SKM-1 treated with dmso at 0.1 percent for 144 hours (cell line): ENCODE results near the gene UBB.

Source experiments
- DNase-seq: peaks from one replicate; lab custom pipeline; 2025; ENCODE audit not compliant: unreplicated experiment; lab: John Stamatoyannopoulos, UW

Gene UBB

DNA sequence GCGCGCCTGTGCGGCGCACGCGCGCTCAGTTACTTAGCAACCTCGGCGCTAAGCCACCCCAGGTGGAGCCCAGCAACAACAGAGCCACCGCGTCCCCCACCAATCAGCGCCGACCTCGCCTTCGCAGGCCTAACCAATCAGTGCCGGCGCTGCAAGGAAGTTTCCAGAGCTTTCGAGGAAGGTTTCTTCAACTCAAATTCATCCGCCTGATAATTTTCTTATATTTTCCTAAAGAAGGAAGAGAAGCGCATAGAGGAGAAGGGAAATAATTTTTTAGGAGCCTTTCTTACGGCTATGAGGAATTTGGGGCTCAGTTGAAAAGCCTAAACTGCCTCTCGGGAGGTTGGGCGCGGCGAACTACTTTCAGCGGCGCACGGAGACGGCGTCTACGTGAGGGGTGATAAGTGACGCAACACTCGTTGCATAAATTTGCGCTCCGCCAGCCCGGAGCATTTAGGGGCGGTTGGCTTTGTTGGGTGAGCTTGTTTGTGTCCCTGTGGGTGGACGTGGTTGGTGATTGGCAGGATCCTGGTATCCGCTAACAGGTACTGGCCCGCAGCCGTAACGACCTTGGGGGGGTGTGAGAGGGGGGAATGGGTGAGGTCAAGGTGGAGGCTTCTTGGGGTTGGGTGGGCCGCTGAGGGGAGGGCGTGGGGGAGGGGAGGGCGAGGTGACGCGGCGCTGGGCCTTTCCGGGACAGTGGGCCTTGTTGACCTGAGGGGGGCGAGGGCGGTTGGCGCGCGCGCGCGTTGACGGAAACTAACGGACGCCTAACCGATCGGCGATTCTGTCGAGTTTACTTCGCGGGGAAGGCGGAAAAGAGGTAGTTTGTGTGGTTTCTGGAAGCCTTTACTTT is at the start of gene UBB:
TSS of gene UBB (plus strand) at position 452 of the 856 bp plus-strand sequence. CDS start 817 bp downstream, outside the sequence.
- DNase-seq = peak; percentile 93

DNA sequence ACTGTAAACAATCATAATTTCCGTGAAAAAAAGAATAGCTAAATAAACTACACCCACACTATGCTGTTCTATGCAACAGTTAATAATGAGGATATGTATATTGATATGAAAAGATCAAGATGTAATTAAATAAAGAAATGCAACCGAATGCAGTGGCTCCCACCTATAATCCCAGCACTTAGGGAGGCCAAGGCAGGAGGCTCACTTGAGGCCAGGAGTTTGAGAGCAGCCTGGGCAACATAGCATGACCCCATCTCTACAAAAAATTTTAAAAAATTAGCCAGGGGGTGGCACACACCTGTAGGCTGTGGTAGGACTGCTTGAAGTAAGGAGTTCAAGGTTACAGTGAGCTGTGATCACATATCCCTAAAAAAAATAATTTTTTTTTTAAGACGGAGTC is 42.5 kb upstream of the UBB start:
- DNase-seq = no peak

DNA sequence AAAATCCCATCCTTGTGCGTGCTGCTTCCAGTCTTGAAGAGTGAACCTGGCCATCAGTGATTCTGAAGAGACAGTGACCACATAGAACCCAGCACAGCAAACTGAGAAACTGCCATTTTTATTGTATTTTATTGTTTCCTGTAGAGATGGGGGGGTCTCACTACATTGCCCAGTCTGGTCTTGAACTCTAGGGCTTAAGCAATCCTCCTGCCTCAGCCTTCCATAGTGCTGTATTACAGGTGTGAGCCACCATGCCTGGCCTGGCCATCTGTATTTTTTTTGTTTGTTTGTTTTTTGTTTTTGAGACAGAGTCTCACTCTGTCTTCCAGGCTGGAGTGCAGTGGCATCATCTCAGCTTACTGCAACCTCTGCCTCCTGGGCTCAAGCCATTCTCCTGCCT is 41.5 kb upstream of the UBB start:
- DNase-seq = no peak

DNA sequence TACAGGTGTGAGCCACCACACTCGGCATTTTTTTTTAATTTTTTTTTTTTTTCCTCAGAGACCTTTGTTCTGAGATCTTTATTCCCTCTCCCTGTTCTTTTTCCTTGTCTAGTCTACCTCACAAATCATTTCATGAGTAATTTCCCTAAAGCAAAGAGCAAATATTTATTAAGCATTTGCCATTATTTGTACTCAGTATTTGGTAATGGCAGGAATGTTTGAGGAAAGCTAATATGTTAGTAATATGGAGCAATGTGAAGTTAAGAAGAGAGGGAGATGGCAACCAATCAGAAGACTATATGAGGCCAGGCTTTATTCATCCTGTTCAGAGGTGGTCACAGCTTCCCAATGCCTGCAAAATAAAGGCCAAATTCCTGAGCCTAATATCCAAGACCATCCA is 40.9 kb upstream of the UBB start:
- DNase-seq = no peak

DNA sequence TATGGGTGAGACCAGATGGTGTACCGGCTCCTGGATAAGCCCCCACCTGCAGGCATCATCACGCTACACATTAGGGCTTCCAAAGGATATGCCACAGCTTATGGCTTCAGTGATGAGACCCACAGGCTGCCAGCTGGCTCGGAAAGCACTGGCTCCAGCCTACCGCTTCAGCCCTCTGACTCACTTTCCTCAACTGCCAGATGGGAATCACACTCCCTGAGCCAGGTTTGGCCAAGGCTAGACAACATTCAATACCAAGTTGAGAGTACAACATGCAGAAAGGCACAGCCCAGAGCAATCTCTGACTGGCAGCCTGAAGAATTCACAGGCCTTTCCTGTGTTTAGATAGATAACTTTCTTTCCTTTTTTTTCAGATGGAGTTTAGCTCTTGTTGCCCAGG is 37.9 kb upstream of the UBB start:
- no peak for DNase-seq

DNA sequence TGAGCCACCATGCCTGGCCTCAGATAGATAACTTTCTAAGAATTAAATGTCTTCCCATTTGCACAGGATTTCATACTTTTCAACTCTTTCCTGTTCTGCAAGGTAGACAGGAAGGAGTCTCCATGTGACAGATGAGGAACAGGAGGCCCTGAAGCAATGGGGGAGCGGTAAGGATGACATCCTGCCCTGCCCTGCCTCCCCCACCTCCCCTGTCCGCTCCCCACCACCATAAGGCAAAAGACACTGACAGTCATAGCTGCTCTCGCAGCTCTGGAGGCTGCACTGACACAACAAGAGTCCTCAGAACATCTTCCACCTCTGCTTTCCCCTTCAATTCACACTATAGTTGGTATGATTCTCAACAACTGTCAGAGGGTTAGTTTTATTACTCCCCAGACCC is 37.3 kb upstream of the UBB start:
- DNase-seq = no peak

DNA sequence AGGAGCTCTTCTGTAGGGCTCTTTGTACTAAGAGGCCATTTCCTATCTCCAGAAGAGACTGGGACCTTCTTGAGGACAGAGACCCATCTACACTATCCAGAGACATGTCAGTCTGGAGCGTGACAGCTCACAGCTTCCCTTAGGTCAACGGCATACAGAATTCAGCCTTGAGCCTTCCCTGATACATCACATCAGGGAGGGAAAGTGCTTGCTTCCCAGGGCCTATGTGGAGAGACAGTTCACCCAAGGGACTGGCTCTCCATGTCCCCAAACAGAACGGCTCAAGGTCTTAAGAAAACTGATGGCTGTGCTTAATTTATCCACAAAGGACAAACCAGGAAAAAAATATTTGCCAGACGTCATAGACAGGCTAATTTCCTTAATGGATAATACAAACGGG is 35.3 kb upstream of the UBB start:
- DNase-seq = no peak

DNA sequence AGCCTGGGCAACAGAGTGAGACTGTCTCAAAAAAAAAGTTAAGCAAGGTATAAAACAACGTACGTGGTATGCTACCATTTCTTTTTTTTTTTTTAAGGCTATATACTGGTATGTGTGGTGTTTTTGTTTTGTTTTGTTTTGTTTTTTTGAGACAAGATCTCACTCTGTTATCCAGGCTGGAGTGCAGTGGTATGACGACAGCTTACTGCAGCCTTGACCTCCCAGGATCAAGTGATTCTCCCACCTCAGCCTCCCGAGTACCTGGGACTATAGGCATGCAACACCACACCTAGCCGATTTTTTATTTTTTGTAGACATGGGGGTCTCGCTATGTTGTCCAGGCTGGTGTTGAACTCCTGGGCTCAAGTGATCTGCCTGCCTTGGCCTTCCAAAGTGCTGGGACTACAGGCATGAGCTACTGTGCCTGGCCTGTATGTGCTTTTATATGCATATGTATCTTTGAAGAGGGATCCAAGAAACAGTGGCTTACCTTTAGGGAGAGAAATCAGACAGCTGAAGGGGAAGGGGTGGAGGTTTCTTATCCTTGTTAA is 34.1 kb upstream of the UBB start:
- no peak for DNase-seq

DNA sequence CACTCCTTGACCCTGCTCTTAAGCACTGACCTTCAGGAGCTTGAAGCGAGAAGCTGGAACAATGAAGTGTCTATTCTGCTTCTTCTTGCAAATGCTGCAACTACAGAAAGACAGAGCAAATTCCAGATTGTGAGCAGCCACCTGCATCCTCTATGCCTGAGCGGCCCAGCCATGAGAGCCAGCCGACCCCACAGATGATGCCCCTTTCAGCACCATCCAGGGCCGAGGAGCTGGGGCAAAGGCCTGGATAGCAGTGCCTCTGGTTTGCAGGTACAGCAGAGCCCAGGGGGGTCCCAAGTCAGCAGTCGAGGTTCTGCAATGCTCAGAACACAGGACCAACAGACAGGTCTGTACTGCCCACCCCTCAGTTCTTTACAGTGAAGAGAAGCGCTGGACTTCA is 32.3 kb upstream of the UBB start:
- no peak for DNase-seq

DNA sequence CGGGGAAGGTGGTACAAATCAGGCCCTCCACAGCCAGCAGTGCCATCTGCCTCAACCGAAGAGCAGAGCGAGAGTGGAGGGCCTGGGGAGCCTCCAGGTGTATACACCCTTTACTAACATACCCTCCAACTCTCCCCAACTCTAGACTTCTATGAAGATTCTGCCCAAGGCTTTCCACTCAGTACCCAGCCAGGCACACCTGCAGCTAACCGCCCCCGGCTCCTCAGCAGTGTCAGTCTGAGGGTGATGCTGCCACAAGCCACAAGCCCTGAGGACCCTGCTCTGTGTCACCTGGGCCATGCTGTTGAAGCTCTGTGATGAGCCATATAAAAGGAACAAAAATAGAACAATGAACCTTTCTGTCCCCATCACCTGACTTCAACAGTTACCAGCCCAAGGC is 31.5 kb upstream of the UBB start:
- no peak for DNase-seq

DNA sequence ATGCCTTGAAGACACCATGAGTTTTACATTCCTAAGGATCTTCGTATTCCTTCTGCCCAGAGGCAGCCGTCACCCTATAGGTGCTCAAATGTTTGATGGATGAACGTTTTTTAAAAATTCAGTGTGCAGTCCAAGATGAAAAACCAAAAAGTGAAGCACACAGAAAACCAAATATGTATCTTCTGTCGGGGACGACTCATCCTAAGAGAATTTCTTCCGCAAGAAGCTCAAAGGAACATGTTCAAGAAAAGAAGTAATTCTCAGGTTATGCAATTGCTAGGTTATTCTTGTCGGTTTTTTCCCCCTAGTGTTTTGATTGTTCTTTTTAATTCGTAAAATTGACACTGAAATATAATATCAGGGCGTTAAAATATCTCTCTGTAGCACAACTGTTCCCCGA is 29.1 kb upstream of the UBB start:
- DNase-seq = no peak

DNA sequence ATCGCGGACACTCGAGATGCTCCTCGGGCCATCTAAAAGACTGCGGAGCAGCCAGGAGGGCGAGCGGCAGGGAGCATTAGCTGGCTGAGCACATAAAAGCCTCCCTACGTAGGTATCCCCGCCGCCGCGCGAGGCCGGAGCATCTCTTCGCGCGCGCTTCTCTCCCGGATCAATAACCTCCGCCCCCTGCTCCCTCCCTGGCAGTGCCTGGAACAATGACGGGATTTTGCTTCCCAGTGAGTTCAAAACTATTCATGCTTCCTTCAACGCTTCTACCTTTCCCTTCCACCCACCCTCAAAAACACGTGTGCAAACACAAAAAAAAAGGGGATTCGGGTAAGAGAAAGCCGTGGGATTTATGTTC is 28.6 kb upstream of the UBB start:
- peak; percentile 41 for DNase-seq

DNA sequence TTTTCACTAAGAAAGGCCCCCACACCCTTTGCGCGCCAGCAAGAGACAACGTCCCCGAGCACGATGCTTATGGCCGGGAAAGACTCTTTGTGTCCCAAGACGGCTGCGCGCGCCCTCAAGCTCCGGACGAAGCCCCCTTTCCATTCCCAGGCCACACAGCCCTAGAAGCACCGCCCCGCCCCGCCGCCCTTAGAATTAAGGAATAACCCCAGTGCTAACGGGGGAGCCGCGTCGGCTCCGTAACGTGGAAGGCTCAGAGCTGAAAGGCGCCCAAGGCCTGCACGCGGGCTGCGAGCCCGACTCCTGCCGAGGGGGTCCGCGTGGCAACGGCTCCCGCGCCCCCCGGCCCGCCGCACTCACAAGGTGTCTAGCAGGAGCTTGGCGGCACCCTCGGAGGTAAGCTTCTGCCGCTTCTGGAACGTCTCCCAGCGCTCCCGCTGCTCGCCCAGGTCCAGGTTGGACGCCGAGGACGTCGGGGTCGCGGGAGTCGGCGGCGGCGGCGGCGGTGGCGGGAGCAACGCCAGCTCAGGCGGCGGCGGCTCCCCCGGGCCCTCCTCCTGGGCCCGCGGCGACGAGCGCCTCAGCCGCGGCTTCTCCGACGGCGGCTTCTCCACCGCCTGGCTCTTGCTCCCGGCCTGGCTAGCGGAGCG is 28.1 kb upstream of the UBB start:
- DNase-seq = no peak

DNA sequence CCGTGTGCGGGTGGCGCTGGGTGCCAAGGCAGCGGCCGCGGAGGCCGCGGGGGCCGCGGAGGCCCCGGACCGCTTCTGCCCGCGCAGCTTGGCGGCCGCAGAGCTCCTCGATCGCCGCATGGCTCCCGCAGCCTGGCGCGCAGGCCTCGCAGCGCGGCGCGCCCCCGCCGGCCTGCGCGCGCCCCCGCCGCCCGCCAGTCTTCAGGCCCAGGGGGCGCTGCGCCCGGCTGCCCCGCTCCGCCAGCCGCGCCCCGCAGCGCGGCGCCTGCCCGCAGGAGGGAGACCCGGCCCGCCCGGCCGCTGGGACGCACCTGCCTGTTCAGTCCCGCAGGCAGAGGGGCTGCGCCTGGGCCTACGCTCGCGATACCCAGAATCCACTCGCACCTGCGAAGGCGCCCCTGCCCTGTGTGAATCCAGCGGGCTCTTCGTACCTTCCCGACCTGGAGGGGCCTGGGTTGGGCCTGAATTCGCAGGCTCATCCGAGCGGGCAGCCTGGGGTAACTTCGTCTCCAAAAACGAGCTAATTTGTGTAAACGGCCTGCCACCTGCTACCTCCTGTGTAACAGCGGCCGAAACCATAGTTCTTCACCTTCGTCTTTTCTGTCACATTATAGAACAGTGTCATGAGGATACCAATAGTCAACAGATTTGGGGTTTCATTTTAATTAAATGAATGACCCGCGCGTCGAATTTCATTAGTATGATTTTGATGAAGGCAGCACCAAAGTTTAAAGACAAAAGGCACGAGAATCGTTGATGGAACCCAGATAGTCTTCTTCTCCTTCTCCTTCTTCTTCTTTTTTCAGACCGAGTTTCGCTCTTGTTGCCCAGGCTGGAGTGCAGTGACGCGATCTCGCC is 27.3 kb upstream of the UBB start, which contains the start of gene CENPV:
TSS of gene CENPV (minus strand) at position 153 of the 858 bp plus-strand sequence. CDS start at position 120, 33 bp downstream.
- DNase-seq = peak; percentile 44

DNA sequence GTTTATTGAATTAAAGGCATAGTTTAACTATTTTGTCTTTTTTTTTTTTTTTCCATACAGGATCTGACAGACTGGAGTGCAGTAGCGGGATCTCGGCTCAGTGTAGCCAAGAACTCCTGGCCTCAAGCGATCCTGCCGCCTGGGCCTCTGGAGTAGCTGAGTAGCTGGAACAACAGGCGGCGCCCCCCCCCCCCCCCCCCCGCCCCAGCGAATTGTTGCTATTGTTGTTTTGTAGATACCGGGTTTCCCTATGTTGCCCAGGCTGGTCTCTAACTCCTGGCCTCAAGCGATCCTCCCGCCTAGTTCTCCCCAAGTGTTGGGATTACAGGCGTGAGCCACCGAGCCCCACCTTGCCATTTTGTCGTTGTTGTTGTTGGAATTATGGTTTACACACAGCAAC is 26.3 kb upstream of the UBB start:
- DNase-seq = no peak

DNA sequence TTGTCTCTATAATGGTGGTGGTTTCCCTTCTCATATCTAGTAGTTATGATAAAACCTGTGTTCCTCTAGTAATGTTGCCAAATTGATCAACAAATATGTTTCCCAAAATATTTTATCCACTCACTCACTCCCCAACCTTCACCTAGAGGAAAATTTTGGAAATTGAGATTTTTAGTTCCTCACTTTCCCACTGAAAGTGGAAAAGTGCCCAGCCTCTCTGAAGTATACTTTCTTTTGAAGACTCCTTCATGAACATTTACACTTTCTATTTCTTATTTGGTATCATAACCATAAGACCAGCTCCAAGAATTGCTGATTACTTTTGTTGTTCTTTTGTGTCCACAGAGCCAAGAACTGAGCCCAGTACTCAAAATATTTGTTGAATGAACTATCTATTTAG is 22.5 kb upstream of the UBB start:
- no peak for DNase-seq

DNA sequence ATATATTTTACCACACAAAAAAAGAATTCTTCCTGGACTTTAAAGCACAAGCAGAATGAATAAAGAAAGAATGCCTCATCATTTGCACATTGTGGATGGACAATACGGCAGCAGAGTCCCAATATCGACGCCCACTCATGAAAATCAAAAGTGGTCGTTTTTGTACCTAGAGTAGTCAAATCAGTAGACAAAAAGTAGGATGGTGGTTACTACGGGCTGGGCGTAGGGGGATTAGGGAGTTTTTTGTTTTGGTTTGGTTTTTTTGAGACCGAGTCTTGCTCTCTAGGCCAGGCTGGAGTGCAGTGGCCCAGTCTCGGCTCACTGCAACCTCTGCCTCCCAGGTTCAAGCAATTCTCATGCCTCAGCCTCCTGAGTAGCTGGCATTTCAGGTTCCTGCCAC is 19.0 kb upstream of the UBB start:
- no peak for DNase-seq

DNA sequence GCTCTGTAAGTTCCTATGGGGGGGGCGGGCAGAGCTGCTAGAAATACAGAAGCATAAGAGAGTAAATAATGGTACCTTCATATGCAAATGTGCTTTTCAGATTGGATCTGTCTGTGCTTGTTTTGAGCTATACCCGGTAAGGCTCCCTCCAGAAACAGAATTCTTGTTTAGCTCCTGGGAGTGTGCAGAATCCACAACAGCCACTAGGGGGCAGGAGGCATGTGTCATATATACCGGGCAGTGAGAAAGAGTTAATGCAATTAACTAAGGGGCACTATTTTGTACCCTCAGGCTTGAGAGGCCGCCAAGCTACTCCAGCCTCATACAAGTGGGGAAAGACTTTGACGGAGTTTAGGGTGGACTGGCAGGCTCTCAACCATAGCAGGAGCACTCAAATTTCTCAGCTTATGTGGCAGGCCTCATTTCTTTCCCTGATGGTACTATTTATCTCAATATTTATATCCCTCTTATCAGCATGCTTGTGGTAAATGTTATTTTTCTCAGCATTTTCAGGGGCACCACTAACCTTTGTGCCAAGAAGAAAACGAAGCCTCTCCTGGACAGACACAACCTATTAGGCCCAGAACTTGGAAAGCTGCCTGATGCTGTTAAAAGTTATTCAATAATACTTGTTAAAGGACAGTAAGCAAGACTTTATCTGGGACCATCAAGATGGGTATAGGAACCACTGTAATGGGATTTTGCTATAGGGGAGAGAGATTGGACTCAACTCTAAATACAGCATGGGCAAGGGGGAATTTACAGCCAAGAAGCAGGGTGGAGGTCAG is 16.9 kb upstream of the UBB start:
- peak; percentile 62 for DNase-seq

DNA sequence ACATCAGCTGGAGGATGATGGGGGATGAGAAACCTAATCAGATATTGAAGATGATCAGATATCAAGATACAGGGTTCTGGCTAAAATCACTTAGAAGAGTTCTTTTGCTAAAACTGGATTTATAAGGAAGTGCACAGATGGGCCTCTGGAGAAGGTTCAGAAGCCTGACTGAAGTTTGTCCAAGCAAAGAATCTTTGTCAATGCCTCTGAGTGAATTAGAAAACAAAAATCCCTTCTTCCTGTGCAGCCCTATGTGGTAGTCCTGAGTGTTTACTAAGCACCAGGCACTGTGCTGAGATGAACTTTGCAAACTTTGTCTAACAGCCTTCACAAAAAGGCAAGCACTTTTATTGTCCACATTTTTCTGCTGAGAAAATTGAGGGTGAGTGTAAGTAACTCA is 16.3 kb upstream of the UBB start:
- DNase-seq = no peak

DNA sequence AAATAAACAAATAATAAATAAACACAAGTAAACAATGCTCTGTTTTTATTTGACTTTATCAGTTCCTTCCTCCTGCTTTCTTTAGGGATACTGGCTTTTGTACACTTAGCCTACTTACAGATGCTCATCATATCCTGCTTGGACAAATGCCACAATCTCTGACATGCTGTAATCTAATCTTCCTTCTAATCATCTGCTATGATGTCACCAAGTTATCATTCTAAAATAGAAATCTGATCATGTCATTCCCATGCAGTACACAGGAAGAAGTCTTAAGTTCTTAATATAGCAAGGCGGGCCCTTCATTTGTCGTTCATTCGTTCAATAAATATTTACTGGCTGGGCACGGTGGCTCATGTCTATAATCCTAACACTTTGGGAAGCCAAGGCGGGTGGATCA is 9.1 kb upstream of the UBB start:
- DNase-seq = no peak
